T-helper 17 cell (primary cell): Measurements from ENCODE around the gene FLNB. TPM values are rescaled to one million over a fixed set of nuclear protein-coding genes. Genes with fewer than 3 reads are reported as not detected.

Source experiments
- ATAC-seq: fragments of 150-1000 bp; cut with Tn5 transposase; 2 replicates; pipeline ENCODE4 v1.10.0; 2021; ENCODE audit warnings: mild to moderate bottlenecking, moderate library complexity
- DNase-seq, 3 donors: peaks; one replicate each; pipeline versions ENCODE4 v3.0.0 to v3.0.0-alpha.2; 2020 to 2021
- H3K9me3 ChIP-seq: one replicate; pipeline ENCODE4 v1.7.0; 2013; ENCODE audit warnings: low read length, mild to moderate bottlenecking; ENCODE audit not compliant: control insufficient read depth, poor library complexity, severe bottlenecking
- H3K27ac Mint-ChIP-seq: one replicate; pipeline ENCODE4 v1.8.0; 2022; ENCODE audit warnings: mild to moderate bottlenecking, moderate library complexity, mixed read lengths
- H3K27me3 Mint-ChIP-seq: one replicate; pipeline ENCODE4 v1.8.0; 2022; ENCODE audit warnings: mixed read lengths
- H3K36me3 Mint-ChIP-seq: one replicate; pipeline ENCODE4 v1.8.0; 2022; ENCODE audit warnings: low read depth, mixed read lengths
- H3K4me1 Mint-ChIP-seq: one replicate; pipeline ENCODE4 v1.8.0; 2022; ENCODE audit warnings: mild to moderate bottlenecking, mixed read lengths
- H3K4me3 Mint-ChIP-seq: one replicate; pipeline ENCODE4 v1.8.0; 2022; ENCODE audit warnings: mild to moderate bottlenecking, moderate library complexity, mixed read lengths
- total RNA-seq, 4 donors: library from RNA in 2 of 4; stranded (reverse) in 2 of 4; gene quantifications; one replicate each; pipeline ENCODE4 v1.2.3 and lab custom pipeline; 2022 to 2026

FLNB gene
- total RNA-seq, 2 donors from 2014 or later, result 41.1 to 42.5 TPM

GRCh38 chr3:57968501-57968900 is 39.7 kb upstream of the FLNB start:
- Mint-ChIP-seq H3K27ac (no peak overlapping the region), H3K27me3 (no peaks in the 10 kb centered on the region), H3K36me3 (no peaks in the 10 kb centered on the region), H3K4me3 (no peak overlapping the region), H3K4me1 (peaks cover 13% of the 10 kb centered on the region)
- ATAC-seq (no peak), DNase-seq (no peak)
- H3K9me3 ChIP-seq, result no peaks in the 10 kb centered on the region

GRCh38 chr3:57971975-57972374 is 36.2 kb upstream of the FLNB start:
- Mint-ChIP-seq H3K36me3 (no peaks in the 10 kb centered on the region), H3K27ac (peak overlapping the region; percentile 45), H3K4me3 (no peak overlapping the region), H3K4me1 (peaks cover 13% of the 10 kb centered on the region), H3K27me3 (no peaks in the 10 kb centered on the region)
- no peak for DNase-seq
- H3K9me3 ChIP-seq, result no peaks in the 10 kb centered on the region
- no peak for ATAC-seq

GRCh38 chr3:57972531-57973111 is 35.6 kb upstream of the FLNB start:
- Mint-ChIP-seq H3K27ac (peak overlapping the region; percentile 45), H3K27me3 (no peaks in the 10 kb centered on the region), H3K36me3 (no peaks in the 10 kb centered on the region), H3K4me1 (peaks cover 10% of the 10 kb centered on the region), H3K4me3 (no peak overlapping the region)
- DNase-seq, result no peak
- no peak for ATAC-seq
- no peaks in the 10 kb centered on the region for H3K9me3 ChIP-seq

- Mint-ChIP-seq H3K4me3 (peak overlapping the region; percentile 5), H3K4me1 (peaks cover 12% of the 10 kb centered on the region), H3K27me3 (no peaks in the 10 kb centered on the region), H3K36me3 (no peaks in the 10 kb centered on the region), H3K27ac (no peak overlapping the region)
- ATAC-seq (no peak), DNase-seq (no peak)
- no peaks in the 10 kb centered on the region for H3K9me3 ChIP-seq
Measured at GRCh38 chr3:57973715-57974477, 34.3 kb upstream of the FLNB start.

GRCh38 chr3:57974796-57975388 is 33.3 kb upstream of the FLNB start:
- ATAC-seq (no peak), DNase-seq (no peak)

GRCh38 chr3:57977818-57978235 is 30.4 kb upstream of the FLNB start:
- no peak overlapping the region for H3K4me3 Mint-ChIP-seq
- peak overlapping the region; percentile 19 for H3K27ac Mint-ChIP-seq
- H3K4me1 Mint-ChIP-seq, result peaks cover 8% of the 10 kb centered on the region
- ATAC-seq (no peak), DNase-seq (no peak)
- no peaks in the 10 kb centered on the region for H3K9me3 ChIP-seq
- H3K36me3 Mint-ChIP-seq, result no peaks in the 10 kb centered on the region
- no peaks in the 10 kb centered on the region for H3K27me3 Mint-ChIP-seq

More at GRCh38 chr3:57974796-57975388, 33.3 kb upstream of the FLNB start:
- H3K27ac Mint-ChIP-seq, result no peak overlapping the region
- H3K36me3 Mint-ChIP-seq, result no peaks in the 10 kb centered on the region
- no peaks in the 10 kb centered on the region for H3K9me3 ChIP-seq
- no peaks in the 10 kb centered on the region for H3K27me3 Mint-ChIP-seq
- H3K4me3 Mint-ChIP-seq, result no peak overlapping the region
- peaks cover 12% of the 10 kb centered on the region for H3K4me1 Mint-ChIP-seq

GRCh38 chr3:57978316-57978715 is 29.9 kb upstream of the FLNB start:
- Mint-ChIP-seq H3K4me1 (peaks cover 10% of the 10 kb centered on the region), H3K27ac (no peak overlapping the region), H3K27me3 (no peaks in the 10 kb centered on the region), H3K4me3 (no peak overlapping the region), H3K36me3 (no peaks in the 10 kb centered on the region)
- ATAC-seq (no peak), DNase-seq (no peak)
- no peaks in the 10 kb centered on the region for H3K9me3 ChIP-seq

GRCh38 chr3:57980416-57980815 is 27.8 kb upstream of the FLNB start:
- DNase-seq, result no peak
- no peak for ATAC-seq
- H3K4me3 Mint-ChIP-seq, result no peak overlapping the region
- H3K9me3 ChIP-seq, result no peaks in the 10 kb centered on the region
- H3K27me3 Mint-ChIP-seq, result no peaks in the 10 kb centered on the region
- peaks cover 19% of the 10 kb centered on the region for H3K4me1 Mint-ChIP-seq
- no peak overlapping the region for H3K27ac Mint-ChIP-seq
- H3K36me3 Mint-ChIP-seq, result no peaks in the 10 kb centered on the region

- H3K4me1 Mint-ChIP-seq, result peaks cover 19% of the 10 kb centered on the region
- ATAC-seq (no peak), DNase-seq (no peak)
- no peaks in the 10 kb centered on the region for H3K36me3 Mint-ChIP-seq
- no peaks in the 10 kb centered on the region for H3K9me3 ChIP-seq
- H3K4me3 Mint-ChIP-seq, result no peak overlapping the region
- H3K27ac Mint-ChIP-seq, result no peak overlapping the region
- no peaks in the 10 kb centered on the region for H3K27me3 Mint-ChIP-seq
Measured at GRCh38 chr3:57981483-57982087, 26.6 kb upstream of the FLNB start.

GRCh38 chr3:57982561-57983243 is 25.5 kb upstream of the FLNB start:
- Mint-ChIP-seq H3K4me1 (peaks cover 18% of the 10 kb centered on the region), H3K4me3 (no peak overlapping the region), H3K36me3 (no peaks in the 10 kb centered on the region), H3K27ac (peak overlapping the region; percentile 88), H3K27me3 (no peaks in the 10 kb centered on the region)
- no peak for DNase-seq
- no peaks in the 10 kb centered on the region for H3K9me3 ChIP-seq
- ATAC-seq, result no peak

GRCh38 chr3:57983734-57984518 is 24.3 kb upstream of the FLNB start:
- H3K9me3 ChIP-seq, result no peaks in the 10 kb centered on the region
- Mint-ChIP-seq H3K27ac (peak overlapping the region; percentile 88), H3K4me3 (no peak overlapping the region), H3K4me1 (peaks cover 16% of the 10 kb centered on the region), H3K36me3 (no peaks in the 10 kb centered on the region), H3K27me3 (no peaks in the 10 kb centered on the region)
- peak; percentile 89 for ATAC-seq
- DNase-seq, result no peak

- H3K9me3 ChIP-seq, result no peaks in the 10 kb centered on the region
- H3K27ac Mint-ChIP-seq, result peak overlapping the region; percentile 88
- no peak for ATAC-seq
- no peaks in the 10 kb centered on the region for H3K36me3 Mint-ChIP-seq
- DNase-seq, result no peak
- H3K4me1 Mint-ChIP-seq, result peaks cover 16% of the 10 kb centered on the region
- H3K27me3 Mint-ChIP-seq, result no peaks in the 10 kb centered on the region
- H3K4me3 Mint-ChIP-seq, result no peak overlapping the region
Measured at GRCh38 chr3:57985176-57985983, 22.8 kb upstream of the FLNB start.
